Measurements from ENCODE around the gene ZNF473.

The ZNF473 gene

DNA sequence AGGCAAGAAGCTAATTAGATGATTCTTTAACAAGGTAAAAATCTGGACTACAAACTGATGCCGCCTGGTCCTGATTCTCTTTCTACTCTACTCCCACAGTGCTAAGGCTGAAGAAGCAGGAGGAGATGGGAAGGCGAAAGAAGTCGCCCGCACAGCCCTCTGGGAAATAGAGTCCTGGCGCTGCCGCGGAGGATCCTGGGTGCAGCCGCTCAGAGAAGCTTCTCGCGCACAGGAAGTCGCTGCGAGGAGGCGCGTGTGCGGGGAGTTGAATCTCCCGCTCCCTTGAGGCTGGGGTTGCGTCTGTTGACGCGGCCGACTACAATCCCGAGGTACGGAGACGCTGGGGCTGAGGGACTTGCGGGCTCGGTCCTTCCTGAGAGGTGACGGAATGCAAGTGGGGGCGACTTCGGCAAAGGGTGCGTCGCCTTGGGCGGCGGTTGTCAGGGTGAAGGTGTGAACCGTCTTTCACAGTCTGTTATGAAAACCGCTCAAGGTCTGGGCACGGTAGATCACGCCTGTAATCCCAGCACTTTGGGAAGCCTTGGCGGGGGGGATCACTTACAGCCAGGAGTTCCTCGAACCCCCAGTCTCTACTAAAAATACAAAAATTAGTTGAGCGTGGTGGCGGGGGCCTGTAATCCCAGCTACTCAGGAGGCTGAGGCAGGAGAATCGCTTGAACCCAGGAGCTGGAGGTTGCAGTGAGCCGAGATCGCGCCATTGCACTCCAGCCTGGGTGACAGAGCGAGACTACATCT lies at the start of gene ZNF473:
TSS of gene ZNF473 (plus strand) at position 212 of the 756 bp plus-strand sequence. CDS start 5,078 bp downstream, outside the sequence.
- DNase-seq = peak; percentile 92

DNA sequence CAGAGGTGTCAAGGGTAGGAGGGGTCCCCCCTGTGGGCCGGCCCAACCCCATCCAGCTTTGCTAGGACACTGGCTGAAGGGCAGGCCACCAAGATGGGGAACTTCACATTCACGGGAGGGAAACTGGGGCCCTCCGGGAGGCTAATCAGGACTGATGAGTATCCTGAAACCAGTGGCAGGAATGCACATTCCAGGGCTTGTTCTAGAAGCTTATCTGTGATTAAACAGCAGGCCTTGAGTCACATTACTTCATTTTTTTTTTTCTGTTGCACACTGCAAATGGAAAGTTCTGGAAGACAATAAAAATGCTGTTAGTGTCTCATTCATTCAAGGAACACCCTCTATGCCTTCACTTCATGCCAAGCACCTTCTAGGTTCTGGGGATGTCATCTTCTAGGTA lies 49.3 kb upstream of the ZNF473 start:
- DNase-seq = no peak

DNA sequence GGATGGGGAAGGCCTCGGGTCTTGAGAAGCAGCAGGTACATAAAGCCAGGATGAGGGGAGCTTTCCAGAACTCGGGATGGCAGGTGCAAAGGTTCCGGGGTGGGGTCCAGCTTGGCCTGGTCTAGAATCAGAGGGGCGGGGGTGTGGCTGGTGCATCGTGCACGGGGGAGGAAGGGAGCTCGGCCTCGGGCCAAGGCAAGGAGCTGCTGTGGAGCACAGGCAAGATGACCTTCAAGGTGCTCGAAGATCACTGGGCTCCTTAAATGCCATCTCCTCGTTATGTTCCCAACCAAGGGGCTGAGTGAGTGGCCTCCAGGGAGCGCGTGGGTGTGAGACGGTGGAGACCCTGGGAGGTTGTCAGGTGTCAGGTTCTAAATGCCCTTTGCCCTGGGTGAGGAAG lies 48.7 kb upstream of the ZNF473 start:
- DNase-seq = no peak

DNA sequence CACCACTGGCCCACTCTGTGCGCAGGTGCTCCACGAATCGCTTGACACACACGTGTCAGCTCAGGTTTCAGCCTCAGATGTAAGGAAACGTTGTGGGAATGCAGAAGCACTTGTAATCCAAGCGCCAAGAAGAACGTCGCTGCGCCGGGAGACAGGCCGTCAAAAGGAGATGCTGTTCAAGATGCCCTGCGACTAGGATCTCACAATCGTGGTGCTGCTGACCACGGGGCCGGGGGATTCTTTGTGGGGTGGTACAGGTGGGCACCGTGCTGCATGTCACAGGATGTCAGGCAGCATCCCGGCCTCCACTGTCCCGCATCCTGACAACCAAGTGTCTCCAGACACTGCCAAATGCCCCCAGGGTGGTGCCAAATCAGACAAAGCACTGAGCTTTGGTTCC lies 47.9 kb upstream of the ZNF473 start:
- no peak for DNase-seq

DNA sequence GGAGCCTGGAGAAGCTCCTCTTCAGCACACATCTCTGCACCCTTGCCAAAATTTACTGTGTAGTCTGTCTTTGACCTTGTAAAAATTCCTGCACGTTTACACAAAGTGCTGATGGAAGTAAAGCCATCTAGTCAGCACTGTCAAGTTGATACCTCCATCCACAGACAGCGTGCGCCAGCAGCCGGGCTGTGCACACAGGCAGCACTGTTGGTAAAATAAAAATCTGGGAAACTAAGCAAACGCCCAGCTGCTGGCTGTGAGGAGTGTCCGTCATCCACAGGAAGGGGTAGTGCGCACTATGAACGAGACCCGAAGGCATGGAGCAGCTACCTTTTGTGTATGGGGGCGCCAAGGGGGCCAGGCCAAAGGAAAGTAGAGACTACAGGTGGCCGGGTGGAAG lies 47.5 kb upstream of the ZNF473 start:
- no peak for DNase-seq

DNA sequence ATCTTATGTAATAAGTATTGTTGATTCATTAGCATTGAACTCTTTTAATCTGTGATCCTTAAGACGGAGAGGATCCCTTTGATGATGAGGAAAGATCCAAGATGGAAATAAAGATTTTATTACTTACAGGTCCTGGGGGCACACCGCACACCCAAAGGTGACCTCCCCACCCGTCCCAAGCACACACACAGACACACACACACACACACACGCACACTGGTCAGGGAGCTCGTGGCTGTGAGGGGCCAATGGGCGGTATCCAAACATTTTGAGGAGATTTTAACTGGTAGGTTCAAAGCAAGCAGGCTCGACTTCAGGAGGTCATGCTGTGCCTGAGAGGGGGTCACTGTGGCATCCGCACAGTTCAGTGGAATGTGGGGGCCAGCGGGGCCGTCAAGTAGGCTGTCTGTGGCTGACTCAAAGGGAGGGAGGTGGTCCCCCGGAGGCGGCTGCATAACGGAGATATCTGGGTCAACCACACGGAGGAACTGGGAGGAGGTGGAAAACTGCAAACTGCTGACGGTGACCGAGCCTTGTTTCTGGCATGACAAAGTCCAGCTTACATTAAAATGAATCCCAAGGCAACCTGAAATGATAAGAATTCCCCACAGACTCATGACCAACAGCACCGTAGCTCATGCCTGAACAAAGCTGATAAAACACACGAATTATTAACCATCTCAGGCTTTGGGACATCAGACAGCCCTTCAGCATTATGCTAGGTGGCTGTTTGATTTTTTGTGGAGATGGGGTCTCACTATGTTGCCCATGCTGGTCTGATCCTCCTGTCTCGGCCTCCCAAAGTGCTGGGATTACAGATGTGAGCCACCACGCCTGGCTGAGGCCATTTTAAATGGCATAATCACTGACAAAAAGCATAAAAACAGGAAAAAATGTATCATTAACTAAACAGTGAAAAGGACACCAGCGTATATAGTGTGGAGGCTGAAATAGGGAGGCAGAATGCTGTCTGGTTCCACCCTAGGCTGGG lies 43.9 kb upstream of the ZNF473 start:
- no peak for DNase-seq

DNA sequence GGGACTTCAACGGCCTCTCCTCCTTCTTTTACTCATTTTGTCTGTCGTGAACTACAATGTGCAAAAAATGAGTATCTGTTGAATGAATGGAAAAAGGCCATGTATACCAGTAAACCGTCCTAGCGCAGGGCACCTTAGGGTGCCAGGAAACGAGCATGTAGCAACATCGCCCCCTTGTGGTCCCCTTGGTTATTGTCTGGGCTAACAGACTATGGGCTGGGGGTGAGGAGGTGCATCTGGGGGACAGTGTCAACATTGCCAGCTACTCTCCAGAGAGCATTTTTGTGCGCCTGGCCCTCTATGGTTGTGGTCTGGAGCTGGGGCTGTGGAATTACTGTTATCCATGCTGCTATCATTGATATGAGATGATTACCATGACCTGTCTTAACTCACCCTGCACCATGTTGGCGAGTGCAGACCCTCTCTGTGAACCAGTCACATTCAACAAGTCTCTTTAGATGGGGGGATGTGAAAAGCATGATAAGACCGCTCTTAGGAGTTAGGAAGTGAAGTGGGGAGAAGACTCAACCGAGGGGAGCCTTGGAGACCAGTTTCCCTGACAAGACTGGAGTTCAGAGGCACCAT lies 42.1 kb upstream of the ZNF473 start:
- DNase-seq = peak; percentile 82

DNA sequence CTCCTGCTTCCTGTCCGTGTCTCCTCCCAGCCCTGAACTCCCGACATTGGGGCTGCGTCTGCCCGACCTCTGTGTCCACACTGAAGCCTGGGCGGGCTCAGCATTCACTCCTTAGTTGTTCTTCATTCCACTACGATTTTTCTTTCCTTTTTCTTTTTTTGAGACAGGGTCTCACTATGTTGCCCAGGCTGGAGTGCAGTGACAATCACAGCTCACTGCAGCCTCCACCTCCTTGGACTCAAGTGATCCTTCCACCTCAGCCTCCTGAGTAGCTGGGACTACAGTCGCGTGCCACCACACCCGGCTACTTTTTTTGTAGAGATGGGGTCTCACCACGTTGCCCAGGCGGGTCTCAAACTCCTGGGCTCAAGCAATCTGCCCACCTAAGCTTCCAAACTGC lies 41.3 kb upstream of the ZNF473 start:
- no peak for DNase-seq

DNA sequence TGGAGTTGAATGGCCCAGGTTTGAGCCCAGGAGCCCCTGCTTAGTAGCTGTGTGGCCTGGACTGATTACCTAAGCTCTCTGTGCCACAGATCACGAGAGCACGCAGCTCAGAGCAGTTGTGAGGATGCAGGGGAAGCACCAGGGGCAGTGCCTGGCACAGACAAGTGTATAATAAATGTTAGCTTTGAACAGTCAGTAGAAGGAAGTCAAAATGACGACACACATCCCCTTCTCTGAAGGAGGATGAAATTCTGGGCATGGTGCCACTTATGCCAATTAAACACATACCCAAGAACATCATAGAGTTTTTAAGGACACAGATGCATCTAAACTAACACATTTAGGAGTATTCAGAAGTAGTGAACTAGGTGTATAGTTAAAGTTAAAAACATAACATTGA lies 39.9 kb upstream of the ZNF473 start:
- DNase-seq = no peak

DNA sequence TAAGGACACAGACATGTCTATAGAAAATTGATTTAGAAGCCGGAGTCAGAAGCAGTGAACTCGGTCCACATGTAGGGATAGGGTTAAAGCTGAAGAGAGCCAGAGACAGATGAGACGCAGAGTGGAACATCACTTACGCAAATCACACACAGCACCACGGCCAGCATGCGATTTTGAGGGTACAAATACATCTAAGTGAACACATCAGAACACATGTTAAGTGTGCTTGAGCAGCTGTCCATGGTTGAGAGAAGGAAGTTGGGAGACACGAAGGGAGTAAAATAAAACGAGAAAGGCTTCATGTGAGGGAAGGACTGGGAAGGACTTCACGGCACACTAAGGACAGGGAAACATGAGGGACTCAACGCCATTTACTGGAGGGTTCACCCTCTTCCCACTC lies 39.5 kb upstream of the ZNF473 start:
- DNase-seq = no peak

DNA sequence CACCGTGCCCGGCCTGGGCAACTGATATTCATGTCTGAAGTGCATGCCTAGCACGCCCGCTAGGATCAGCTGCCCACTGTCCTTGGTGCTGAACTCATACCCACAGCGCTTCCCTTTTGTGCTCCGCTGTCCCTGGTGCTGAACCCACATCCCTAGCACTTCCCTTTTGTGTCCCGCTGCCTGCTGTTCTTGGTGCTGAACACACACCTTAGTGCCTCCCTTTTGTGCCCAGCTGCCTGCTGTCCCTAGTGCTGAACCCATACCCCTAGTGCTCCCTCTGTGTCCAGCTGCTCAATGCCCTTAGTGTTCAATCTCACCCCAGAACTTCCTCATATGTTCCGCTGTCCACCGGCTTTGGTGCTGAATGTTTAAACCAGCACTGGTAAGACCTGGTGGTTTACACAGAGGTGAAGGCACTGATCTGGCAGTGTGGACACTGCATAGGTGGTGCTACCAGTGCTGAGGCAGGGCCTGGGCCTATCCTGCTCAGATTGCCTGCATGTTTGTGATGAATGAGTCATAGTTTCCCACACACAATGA lies 38.6 kb upstream of the ZNF473 start:
- peak; percentile 82 for DNase-seq

DNA sequence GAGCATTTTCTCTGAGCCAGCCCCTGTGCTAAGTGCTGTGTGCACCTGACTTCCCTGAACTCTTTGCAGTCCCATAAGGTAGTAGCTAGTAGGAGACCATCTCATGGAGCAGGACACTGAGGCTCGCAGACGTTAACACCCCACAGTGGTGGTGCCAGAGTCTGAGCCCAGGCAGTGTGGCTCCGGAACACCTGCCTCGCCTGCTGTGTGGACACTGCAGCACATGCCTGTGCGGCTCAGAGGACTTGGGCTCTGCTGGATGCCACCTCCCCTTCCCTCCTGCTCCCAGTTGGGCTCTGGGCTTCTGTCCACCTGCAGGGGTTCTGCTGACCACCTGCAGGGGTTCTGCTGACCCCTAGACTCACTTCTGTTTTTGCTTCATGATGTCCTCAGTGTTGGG lies 37.8 kb upstream of the ZNF473 start:
- no peak for DNase-seq

DNA sequence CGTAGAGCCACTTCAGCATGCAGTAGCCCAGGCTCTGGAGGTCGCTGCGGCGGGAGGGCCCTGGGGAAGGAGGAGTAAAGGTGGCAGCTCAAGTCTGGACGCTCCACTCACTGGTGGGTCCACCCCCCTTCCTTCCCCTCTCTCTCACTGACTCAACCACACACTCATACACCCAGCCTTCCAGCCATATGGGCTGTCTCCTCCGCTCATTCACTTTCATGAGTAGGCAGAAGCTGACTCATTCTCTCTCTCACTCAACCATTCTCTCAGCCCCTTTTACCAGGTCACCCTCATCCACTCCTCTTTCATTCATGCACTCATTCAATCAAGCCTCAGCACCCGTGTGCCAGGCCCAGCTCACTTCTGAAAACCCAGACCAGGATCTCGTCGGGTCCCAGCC lies 37.4 kb upstream of the ZNF473 start:
- peak; percentile 55 for DNase-seq

DNA sequence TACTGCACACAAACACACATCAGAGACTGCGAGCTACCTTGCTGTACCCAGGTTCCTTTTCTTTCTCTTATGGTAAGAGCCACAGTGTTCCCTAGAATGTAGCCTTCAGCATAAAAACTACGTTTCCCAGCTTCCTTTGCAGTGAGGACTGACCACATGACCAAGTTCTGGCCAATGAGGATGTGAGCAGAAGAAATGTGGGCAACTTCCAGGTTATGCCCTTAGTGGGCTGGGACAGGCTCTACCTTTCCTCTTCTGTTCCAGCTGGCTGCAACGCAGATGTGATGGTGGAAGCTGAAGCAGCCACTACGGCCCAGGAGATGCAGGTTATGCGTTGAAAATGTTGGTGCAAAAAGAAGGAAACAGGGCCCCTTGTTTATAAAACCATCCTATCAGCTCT lies 28.1 kb upstream of the ZNF473 start:
- no peak for DNase-seq

DNA sequence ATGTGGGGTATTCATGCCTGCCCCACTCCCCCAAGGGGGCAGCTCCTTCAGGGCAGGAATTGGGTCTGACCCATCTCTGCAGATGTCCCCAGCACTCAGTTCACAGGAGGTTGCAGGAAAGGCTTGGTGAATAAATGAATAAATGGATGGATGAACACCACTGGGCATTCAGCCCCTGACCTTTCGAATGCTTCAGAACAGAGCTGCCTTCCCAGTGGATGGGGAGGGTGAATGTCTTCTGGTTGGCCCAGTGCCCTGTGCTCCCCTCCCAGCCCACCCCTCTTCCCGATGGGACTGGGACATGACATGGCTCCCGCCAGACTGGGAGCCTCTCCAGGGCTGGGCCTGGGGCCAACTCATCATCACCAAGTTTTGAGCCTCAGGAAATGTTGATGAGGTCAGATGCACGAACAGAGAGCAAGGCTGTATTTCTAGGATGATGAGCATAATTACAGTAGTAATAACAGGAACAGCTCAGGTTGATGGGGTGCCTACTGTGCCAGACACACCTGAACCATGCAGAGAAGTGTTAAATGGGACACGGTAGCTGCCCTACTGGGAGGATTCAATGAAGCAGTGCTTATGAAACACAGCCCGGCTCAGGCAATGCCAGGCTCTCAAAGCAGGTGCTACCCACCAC lies 26.3 kb upstream of the ZNF473 start:
- no peak for DNase-seq

DNA sequence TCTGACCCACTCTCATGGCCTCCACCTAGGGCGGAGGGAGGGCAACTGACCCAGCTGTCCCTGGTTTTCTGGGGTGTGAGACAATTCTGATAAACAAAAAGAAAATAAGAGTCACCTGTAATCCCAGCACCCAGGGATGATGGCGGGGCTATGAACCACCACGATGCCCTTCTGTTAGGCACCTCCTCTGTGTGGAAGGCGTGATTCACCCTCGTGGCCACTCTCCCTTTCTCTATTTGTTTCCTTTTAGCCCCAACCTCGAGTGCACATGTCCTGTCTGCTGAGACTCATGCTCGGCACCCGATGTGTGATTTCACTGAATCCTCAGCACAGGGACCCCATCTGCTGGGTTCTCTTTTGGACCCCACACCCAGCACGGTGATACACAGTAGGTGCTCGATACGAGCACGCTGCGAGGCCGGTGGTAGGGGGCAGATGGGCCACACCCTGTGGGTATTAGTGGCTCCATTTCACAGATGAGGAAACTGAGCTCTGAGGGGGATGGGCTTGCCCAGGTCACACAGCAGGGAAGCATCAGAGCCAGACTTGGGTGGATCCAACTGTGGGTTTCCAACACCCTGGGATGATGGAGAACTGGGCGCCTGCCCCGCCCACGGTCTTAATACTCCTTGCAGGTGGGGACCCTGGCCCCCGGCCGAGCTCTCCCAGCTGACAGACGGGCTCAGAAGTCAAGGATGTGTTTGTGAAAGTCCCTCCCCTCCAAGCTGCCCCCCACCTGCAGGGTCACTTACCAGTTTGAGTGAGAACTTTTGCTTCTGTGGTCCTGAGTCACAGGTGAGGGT lies 25.6 kb upstream of the ZNF473 start:
- no peak for DNase-seq

DNA sequence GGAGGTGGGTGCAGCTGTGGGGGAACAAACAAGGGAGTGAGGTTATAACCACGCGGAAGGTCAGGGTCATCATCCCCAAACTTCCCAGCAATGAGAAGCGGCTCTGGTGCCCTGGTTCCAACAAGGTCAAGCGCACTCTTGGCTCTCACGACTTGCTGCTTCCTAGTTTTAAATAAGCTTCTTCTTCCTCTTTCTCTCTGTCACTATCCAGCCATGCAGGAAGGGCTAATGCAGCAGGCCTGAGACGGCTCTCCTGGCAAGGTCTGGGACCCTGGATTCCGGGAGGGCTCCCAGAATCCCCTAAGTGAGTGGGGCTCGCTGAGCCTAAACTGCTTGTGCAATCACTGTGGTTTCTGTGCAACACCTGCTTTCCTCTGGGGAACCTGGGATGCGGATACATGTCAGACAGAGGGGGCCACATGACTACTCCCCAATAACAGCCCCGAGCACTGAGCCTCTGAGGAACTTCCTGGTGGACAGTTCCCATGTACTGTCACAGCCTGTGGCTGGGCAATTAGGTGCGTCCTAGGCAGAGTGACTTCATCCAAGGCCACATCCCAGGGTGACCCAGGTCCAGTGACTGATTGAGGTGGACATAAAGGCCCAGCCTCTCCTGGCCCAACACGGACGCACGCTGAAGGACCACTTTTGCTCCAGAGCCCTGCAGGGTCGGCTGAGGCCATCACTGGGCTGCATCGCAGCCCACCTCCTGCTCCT lies 24.8 kb upstream of the ZNF473 start:
- no peak for DNase-seq

DNA sequence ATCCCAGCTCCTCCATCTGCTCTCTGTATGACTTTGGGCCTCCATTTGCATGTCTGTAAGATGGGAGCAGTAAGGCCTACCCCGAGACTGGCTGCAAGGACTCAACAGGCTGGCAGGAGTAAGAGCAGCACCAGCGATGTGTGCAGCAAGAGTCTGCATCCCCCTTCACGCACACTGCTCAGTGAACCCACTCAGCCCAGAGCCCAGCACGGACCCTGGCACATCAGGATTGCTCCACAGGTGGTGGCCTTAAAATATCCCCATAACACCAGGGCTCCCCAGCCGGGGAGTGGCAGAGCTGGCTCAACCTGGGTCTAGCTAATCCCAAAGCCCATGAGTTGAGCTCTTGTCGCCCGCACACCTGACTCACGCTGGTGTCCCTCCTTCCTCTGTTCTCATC lies 24.0 kb upstream of the ZNF473 start:
- DNase-seq = no peak

DNA sequence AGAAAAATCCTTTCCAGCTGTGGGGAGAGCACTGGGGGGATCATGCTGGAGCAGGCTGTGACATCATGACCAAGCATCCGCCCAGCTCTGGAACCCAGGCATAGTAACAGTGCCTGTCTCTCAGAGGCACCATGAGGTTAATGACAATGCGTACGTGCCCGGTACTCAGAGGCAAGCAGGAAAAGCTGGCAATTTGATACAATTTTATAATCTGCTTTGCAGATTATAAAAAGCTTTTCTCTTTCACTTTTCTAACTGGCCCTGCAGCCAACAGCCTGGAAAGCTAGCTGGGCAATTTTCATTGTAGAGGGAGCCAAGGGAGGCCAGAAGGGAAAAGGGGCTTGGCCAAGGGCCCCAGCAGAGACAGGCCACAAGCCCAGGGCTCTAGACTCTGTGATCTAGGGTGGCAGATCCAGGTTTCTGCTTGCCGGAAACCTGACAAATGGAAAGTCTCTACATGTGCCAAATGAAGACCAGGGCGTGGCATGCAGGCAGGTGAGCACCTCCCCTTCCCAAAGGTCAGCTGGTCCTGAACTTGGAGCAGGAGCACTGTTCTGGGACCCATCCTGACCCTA lies 23.3 kb upstream of the ZNF473 start:
- DNase-seq = no peak

DNA sequence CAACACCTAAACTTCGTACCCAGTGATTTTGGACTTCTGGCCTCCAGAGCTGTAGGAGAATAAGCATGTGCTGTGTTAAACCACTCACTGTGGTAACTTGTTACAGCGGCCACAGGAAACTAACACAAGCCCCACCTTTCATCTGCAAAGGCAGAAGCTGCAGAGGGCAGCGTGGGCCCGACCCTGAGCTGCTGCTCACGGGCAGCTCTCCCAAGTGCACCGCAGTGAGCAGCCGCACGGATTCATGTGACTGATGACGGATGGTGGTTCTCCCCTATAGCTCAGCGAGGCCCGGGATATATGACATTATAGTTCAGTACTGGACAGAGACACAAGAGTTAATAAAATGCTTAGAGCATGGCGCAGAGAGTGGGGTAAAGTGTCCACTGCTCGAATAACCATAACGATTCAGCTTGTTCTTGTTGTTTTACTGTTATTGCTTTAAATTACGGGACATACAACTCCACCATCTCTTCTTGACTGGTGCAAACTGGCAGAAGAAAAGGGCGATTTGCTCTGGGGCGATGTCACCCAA lies 22.5 kb upstream of the ZNF473 start:
- no peak for DNase-seq
